Spleen (tissue), 11 donors: ENCODE results near the gene UGDH. TPM values are rescaled to one million over a fixed set of nuclear protein-coding genes. Genes with fewer than 3 reads are reported as not detected.

ENCODE experiments used
- DNase-seq: peaks from one replicate; pipeline ENCODE4 v3.0.0-alpha.2; 2020
- H3K27ac ChIP-seq, 8 donors: fragments of 200-600 bp; sonication (generic) in 7 of 8; 1 replicate in 4 of 8; 2 replicates in 4 of 8; pipeline versions ENCODE4 v1.5.0 to v1.8.0; 2016 to 2021; ENCODE audit warnings: inconsistent platforms in 4 of 8, mild to moderate bottlenecking in 4 of 8, moderate library complexity in 1 of 8
- H3K27me3 ChIP-seq, 7 donors: fragments of 200-600 bp; sonication (generic) in 6 of 7; replicated peaks in 1 of 7; 1 replicate in 4 of 7; 2 replicates in 3 of 7; pipeline versions ENCODE4 v1.5.0 to v1.8.0; 2016 to 2021; ENCODE audit warnings: inconsistent platforms in 3 of 7, mild to moderate bottlenecking in 1 of 7
- H3K36me3 ChIP-seq, 6 donors: fragments of 200-600 bp; sonication (generic) in 5 of 6; 1 replicate in 4 of 6; 2 replicates in 2 of 6; pipeline versions ENCODE4 v1.5.0 to v1.8.0; 2016 to 2021; ENCODE audit warnings: inconsistent platforms in 2 of 6
- H3K4me1 ChIP-seq, 6 donors: fragments of 200-600 bp; sonication (generic) in 5 of 6; 1 replicate in 3 of 6; 2 replicates in 3 of 6; pipeline versions ENCODE4 v1.5.0 to v1.8.0; 2016 to 2021; ENCODE audit warnings: inconsistent platforms in 3 of 6
- H3K4me3 ChIP-seq, 8 donors: fragments of 200-600 bp; sonication (generic) in 7 of 8; 1 replicate in 4 of 8; 2 replicates in 4 of 8; pipeline versions ENCODE4 v1.5.0 to v1.8.0; 2016 to 2021; ENCODE audit warnings: inconsistent platforms in 4 of 8, mild to moderate bottlenecking in 4 of 8, moderate library complexity in 2 of 8
- H3K9me3 ChIP-seq, 8 donors: fragments of 200-600 bp; sonication (generic) in 7 of 8; 1 replicate in 4 of 8; 2 replicates in 4 of 8; pipeline versions ENCODE4 v1.5.0 to v1.8.0; 2016 to 2021; ENCODE audit warnings: inconsistent platforms in 4 of 8
- CTCF ChIP-seq, 11 experiments: fragments of 200-600 bp in 7 of 11; fragments of 450-650 bp in 4 of 11; sonication (generic) in 4 of 11; IDR thresholded peaks in 8 of 11; conservative IDR thresholded peaks in 3 of 11; 1 replicate in 7 of 11; 2 replicates in 4 of 11; pipeline versions ENCODE4 v1.4.0 to v1.8.0; 2016 to 2021; ENCODE audit warnings: antibody characterized with exemption in 11 of 11, inconsistent platforms in 4 of 11, mild to moderate bottlenecking in 1 of 11
- POLR2A ChIP-seq, 3 donors: fragments of 450-650 bp; IDR thresholded peaks; one replicate each; pipeline ENCODE4 v1.5.1; 2017; ENCODE audit warnings: antibody characterized with exemption in 3 of 3, mild to moderate bottlenecking in 1 of 3
- POLR2AphosphoS5 ChIP-seq, 3 donors: sonication (generic); formaldehyde crosslinking; IDR thresholded peaks; one replicate each; pipeline ENCODE4 v1.5.1; 2017; ENCODE audit warnings: antibody characterized with exemption in 3 of 3
- WGBS, 5 donors: extraction: QIAGEN DNeasy Blood & Tissue Kit in 3 of 5; methylation state at CpG; one replicate each; pipeline versions ENCODE4 v1.1.5 to v1.1.7; 2013 to 2018; 5-methylcytosine and 5-hydroxymethylcytosine counted together
- intact Hi-C: fragments of 100-400 bp; cut with DNase I; formaldehyde crosslinking; loops from one replicate; pipeline ENCODE4 v1.15.0; 2023; ENCODE audit warnings: low total_unique reads
- polyA plus RNA-seq, 3 donors: library from polyadenylated mRNA; stranded (reverse); fragments of 200-250 nt; gene quantifications; one replicate each; pipeline ENCODE4 v1.2.1, GENCODE V29; 2013
- total RNA-seq, 7 donors: library from RNA; depleted of rRNA in 3 of 7; stranded (reverse); fragments of >200 nt in 3 of 7; fragmentation: NEBNext Ultra II Directional in 4 of 7; extraction: Animal tissue kit (Norgen Biotek cat#: 25700) in 4 of 7; gene quantifications; one replicate each; pipeline versions ENCODE4 v1.1.0 to v1.2.1, GENCODE V29; 2016 to 2021
- donor health status: healthy with polysubstance abuse.
- donor health status: DM: no; HTN: no; CAD: no; lungs with moderate emphysema.
- donor health status: DM: no; HTN: no; CAD: no.
- donor health status: Bipolar disorder and iron deficiency.
- donor health status: healthy.
- donor health status: DM: no; HTN: no; CAD: no.
- donor health status: DM: yes; HTN: yes; CAD: no.

The UGDH gene
- total and polyA plus RNA-seq, 10 donors: 4.1 to 30.8 (median 17.9) TPM

- Histone ChIP-seq H3K27me3 (no peaks in the 10 kb centered on the region), H3K27ac (no peak overlapping the region), H3K9me3 (no peaks in the 10 kb centered on the region), H3K4me3 (no peak overlapping the region), H3K36me3 (peaks cover 0 to 52% (median 28%) of the 10 kb centered on the region in 6 donors), H3K4me1 (no peaks in the 10 kb centered on the region)
- intact Hi-C loops: no loop called here
- 89 to 100% (median 100%) methylated on average over 1 of the region's 1 CpG for whole genome bisulfite sequencing, 5 donors
- DNase-seq: no peak
- TF ChIP-seq POLR2A (IDR thresholded peaks at IDR 0.05) (no peak), CTCF (IDR thresholded peaks at IDR 0.05 in 8 of 11, conservative IDR thresholded peaks at IDR 0.05 in 3 of 11) (no peak), POLR2AphosphoS5 (IDR thresholded peaks at IDR 0.05) (no peak)
Observed at GRCh38 chr4:39497909-39498726, 29.1 kb downstream of the UGDH start.

DNA sequence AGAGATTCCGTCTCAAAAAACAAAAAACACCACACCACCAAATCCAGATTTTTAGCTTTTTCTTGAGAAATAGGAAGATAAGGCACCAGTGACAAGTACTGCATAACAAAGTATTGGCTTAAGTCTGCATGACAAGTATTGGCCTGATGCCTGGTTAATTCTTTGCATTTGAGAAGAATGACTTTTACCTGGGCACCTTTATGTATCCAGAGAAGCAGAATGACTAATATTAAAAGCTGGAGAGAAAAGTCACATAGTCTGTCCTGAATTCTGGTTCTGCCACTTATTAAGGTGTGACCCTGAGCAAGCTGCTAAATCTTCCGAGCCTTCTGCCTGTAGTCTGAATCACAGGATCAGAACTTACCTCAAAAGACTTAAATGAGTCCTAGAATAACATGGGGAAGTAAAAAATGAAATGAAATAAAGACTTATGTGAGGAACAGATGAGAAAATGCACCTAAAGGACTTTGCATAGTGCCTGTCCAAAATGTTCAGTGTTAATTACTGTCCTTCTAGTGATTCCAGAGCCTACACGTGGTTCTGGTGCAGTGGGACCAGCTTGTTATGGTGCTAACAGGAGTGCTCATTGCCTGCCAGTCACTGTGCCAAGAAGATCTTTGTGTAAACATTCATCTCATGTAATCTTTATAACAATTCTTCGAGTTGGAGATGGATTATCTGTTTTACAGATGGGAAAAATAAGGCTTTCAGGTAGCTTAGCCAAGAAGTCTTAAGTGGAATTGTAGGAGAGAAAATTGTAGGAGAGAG, 31.6 kb downstream of the UGDH start:
- H3K4me1 ChIP-seq: no peaks in the 10 kb centered on the region
- no peak for DNase-seq
- no peaks in the 10 kb centered on the region for H3K9me3 ChIP-seq
- intact Hi-C loops: no loop called here
- H3K4me3 ChIP-seq: no peak overlapping the region
- WGBS, 5 donors: 79 to 89% (median 83%) methylated on average over 4 of the region's 4 CpGs
- H3K27ac ChIP-seq: no peak overlapping the region
- peaks cover 0 to 27% (median 11%) of the 10 kb centered on the region in 6 donors for H3K36me3 ChIP-seq
- no peak for TF ChIP-seq CTCF (IDR thresholded peaks at IDR 0.05 in 8 of 11, conservative IDR thresholded peaks at IDR 0.05 in 3 of 11)
- TF ChIP-seq POLR2AphosphoS5 (IDR thresholded peaks at IDR 0.05): no peak
- no peak for TF ChIP-seq POLR2A (IDR thresholded peaks at IDR 0.05)
- no peaks in the 10 kb centered on the region for H3K27me3 ChIP-seq

- intact Hi-C loops: no loop called here
- TF ChIP-seq CTCF (IDR thresholded peaks at IDR 0.05 in 8 of 11, conservative IDR thresholded peaks at IDR 0.05 in 3 of 11) (no peak), POLR2A (IDR thresholded peaks at IDR 0.05) (no peak), POLR2AphosphoS5 (IDR thresholded peaks at IDR 0.05) (no peak)
- WGBS, 5 donors: 81 to 94% (median 89%) methylated on average over 1 of the region's 1 CpG
Observed at GRCh38 chr4:39494354-39494753, 32.9 kb downstream of the UGDH start.

DNA sequence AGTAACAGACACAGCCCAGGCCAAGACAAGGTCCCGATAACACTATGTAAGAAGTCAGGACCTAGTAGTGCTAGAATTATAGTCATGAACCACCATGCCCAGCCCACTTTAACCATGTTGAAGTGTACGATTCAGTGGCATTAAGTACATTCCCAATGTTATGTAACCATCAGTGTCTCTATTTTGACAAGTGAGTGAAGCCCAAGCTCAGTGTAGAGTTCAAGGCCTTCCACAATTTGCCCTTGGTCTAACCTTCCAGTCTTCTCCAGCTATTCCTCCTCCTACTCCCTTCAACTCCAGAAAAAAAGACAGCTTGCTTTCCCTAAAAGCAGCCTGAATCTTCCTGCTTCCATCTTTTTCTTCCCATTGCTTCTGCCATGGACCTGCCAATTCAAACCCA, 36.9 kb downstream of the UGDH start:
- H3K9me3 ChIP-seq: no peaks in the 10 kb centered on the region
- WGBS, 5 donors: 83 to 100% (median 89%) methylated on average over 2 of the region's 2 CpGs
- no peak overlapping the region for H3K27ac ChIP-seq
- H3K36me3 ChIP-seq: no peaks in the 10 kb centered on the region
- peaks cover 0 to 7% (median 0%) of the 10 kb centered on the region in 6 donors for H3K4me1 ChIP-seq
- no peaks in the 10 kb centered on the region for H3K27me3 ChIP-seq
- TF ChIP-seq POLR2AphosphoS5 (IDR thresholded peaks at IDR 0.05) (no peak), POLR2A (IDR thresholded peaks at IDR 0.05) (no peak), CTCF (IDR thresholded peaks at IDR 0.05 in 8 of 11, conservative IDR thresholded peaks at IDR 0.05 in 3 of 11) (no peak)
- DNase-seq: no peak
- intact Hi-C loops: no loop called here
- no peak overlapping the region for H3K4me3 ChIP-seq

More at GRCh38 chr4:39494354-39494753, 32.9 kb downstream of the UGDH start:
- DNase-seq: no peak
- Histone ChIP-seq H3K27ac (no peak overlapping the region), H3K27me3 (no peaks in the 10 kb centered on the region), H3K36me3 (peaks cover 0 to 14% (median 2%) of the 10 kb centered on the region in 6 donors), H3K4me3 (no peak overlapping the region), H3K4me1 (no peaks in the 10 kb centered on the region), H3K9me3 (no peaks in the 10 kb centered on the region)
